HCT116 (cell line): Measurements from ENCODE around the gene SGCA.

Experiments used
- ATF3 ChIP-seq: IDR thresholded peaks from 2 replicates; pipeline ENCODE4 v1.6.1; 2012
- CEBPB ChIP-seq: IDR thresholded peaks from 2 replicates; pipeline ENCODE4 v1.6.1; 2012; ENCODE audit warnings: low read depth
- CTCF ChIP-seq, 3 experiments: fragments of 200-600 bp in 1 of 3; sonication (generic) in 1 of 3; IDR thresholded peaks in 2 of 3; conservative IDR thresholded peaks in 1 of 3; 2 replicates each; pipeline ENCODE4 v1.5.1; 2012 to 2017; ENCODE audit warnings: low read depth in 2 of 3, low read length in 2 of 3, antibody characterized with exemption in 1 of 3, borderline replicate concordance in 1 of 3, control low read depth in 1 of 3, mild to moderate bottlenecking in 1 of 3, mixed read lengths in 1 of 3, mixed run types in 1 of 3, moderate library complexity in 1 of 3; ENCODE audit not compliant: insufficient read depth in 1 of 3
- EZH2 ChIP-seq: fragments of 200-600 bp; sonication (generic); IDR thresholded peaks from 2 replicates; pipeline ENCODE4 v1.6.1; 2017; ENCODE audit warnings: antibody characterized with exemption, mixed run types
- EZH2phosphoT487 ChIP-seq: fragments of 200-600 bp; IDR thresholded peaks from 2 replicates; pipeline ENCODE4 v1.6.1; 2018; ENCODE audit warnings: antibody characterized with exemption, borderline replicate concordance
- JUND ChIP-seq: IDR thresholded peaks from 2 replicates; pipeline ENCODE4 v1.6.1; 2012
- POLR2A ChIP-seq: IDR thresholded peaks from 2 replicates; pipeline ENCODE4 v1.7.0; 2011; ENCODE audit warnings: borderline replicate concordance; ENCODE audit not compliant: insufficient read depth, insufficient read length; ENCODE audit errors: extremely low read depth
- POLR2AphosphoS5 ChIP-seq: IDR thresholded peaks from 2 replicates; pipeline ENCODE4 v1.6.1; 2011; ENCODE audit warnings: mild to moderate bottlenecking, low read depth, low read length, moderate library complexity
- REST ChIP-seq: IDR thresholded peaks from 2 replicates; pipeline ENCODE4 v1.6.1; 2012; ENCODE audit warnings: low read depth
- TCF7L2 ChIP-seq: IDR thresholded peaks from 2 replicates; pipeline ENCODE4 v1.7.0; 2011; ENCODE audit warnings: borderline replicate concordance, inconsistent platforms; ENCODE audit not compliant: insufficient read depth, insufficient read length; ENCODE audit errors: extremely low read depth
- YY1 ChIP-seq: IDR thresholded peaks from 2 replicates; pipeline ENCODE4 v1.6.1; 2011; ENCODE audit warnings: low read length, low read depth, moderate library complexity, mild to moderate bottlenecking; ENCODE audit not compliant: insufficient replicate concordance; ENCODE audit errors: extremely low read depth
- ZNF274 ChIP-seq: fragments of 200-500 bp; sonication (Bioruptor generic); IDR thresholded peaks from 2 replicates; pipeline ENCODE4 v1.6.1; 2014; ENCODE audit warnings: mild to moderate bottlenecking, low read depth, low read length, inconsistent platforms
- TF ChIP-seq, protein P1 (sequence below): IDR thresholded peaks from 2 replicates; pipeline ENCODE4 v1.6.1; 2011; ENCODE audit warnings: mild to moderate bottlenecking, low read length, moderate library complexity; ENCODE audit not compliant: insufficient replicate concordance; ENCODE audit errors: extremely low read depth

- no peak for TF ChIP-seq EZH2phosphoT487
- no peak for TF ChIP-seq CEBPB
- TF ChIP-seq CTCF (IDR thresholded peaks at IDR 0.05 in 2 of 3, conservative IDR thresholded peaks at IDR 0.05 in 1 of 3; ENCODE audit: borderline replicate concordance in 1 of 3, insufficient read depth in 1 of 3, low read depth in 2 of 3, low read length in 2 of 3), result no peak
- TF ChIP-seq YY1, result no peak
- TF ChIP-seq ZNF274, result no peak
- TF ChIP-seq TCF7L2, result no peak
- no peak for TF ChIP-seq ATF3
- TF ChIP-seq POLR2A, result no peak
- TF ChIP-seq, protein P1, sequence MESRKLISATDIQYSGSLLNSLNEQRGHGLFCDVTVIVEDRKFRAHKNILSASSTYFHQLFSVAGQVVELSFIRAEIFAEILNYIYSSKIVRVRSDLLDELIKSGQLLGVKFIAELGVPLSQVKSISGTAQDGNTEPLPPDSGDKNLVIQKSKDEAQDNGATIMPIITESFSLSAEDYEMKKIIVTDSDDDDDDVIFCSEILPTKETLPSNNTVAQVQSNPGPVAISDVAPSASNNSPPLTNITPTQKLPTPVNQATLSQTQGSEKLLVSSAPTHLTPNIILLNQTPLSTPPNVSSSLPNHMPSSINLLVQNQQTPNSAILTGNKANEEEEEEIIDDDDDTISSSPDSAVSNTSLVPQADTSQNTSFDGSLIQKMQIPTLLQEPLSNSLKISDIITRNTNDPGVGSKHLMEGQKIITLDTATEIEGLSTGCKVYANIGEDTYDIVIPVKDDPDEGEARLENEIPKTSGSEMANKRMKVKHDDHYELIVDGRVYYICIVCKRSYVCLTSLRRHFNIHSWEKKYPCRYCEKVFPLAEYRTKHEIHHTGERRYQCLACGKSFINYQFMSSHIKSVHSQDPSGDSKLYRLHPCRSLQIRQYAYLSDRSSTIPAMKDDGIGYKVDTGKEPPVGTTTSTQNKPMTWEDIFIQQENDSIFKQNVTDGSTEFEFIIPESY, result no peak
- TF ChIP-seq JUND, result no peak
- TF ChIP-seq REST, result no peak
- no peak for TF ChIP-seq POLR2AphosphoS5
- no peak for TF ChIP-seq EZH2
Observed at GRCh38 chr17:50171371-50172071, 5.7 kb downstream of the SGCA start.
